ENCODE data around the gene PTPRC.

The PTPRC gene

DNA sequence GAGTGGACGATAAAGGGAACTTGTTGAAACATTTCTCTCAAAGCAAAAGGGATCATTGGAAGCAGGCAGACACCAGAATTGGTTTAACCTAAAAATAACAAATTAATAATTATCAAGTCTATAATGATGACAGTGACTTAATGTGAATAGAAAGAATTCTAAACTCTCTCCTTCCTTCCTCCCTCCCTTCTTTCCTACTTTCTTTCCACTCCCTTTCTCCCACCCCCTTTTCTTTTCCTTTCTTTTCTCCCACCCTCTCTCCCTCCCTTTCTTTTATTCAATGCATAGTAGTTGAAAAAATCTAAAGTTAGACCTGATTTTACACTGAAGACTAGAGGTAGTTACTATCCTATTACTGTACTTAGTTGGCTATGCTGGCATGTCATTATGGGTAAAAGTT, 55.7 kb downstream of the PTPRC start:
- FAIRE-seq = no peak
- DNase-seq (ENCODE audit: insufficient read length, low spot score) = no peak

DNA sequence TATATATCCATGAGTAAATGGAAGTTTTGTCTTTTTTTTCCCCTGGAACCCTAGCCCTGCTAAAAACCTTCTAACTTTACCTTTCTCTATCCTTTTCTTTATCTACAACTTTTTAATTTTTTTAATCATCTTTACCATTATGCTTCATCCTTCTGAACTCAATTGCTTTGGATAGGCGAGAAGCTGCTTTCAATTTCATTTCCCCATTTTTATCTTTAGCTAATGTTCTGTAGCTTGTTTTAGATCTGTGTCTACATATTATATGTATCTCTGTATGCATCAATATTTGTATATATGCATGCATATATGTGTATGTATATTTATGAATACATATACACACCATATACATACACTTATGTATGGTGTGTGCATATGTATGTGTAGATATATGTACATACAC, 57.4 kb downstream of the PTPRC start:
- no peak for FAIRE-seq
- no peak for DNase-seq (ENCODE audit: insufficient read length, low spot score)

DNA sequence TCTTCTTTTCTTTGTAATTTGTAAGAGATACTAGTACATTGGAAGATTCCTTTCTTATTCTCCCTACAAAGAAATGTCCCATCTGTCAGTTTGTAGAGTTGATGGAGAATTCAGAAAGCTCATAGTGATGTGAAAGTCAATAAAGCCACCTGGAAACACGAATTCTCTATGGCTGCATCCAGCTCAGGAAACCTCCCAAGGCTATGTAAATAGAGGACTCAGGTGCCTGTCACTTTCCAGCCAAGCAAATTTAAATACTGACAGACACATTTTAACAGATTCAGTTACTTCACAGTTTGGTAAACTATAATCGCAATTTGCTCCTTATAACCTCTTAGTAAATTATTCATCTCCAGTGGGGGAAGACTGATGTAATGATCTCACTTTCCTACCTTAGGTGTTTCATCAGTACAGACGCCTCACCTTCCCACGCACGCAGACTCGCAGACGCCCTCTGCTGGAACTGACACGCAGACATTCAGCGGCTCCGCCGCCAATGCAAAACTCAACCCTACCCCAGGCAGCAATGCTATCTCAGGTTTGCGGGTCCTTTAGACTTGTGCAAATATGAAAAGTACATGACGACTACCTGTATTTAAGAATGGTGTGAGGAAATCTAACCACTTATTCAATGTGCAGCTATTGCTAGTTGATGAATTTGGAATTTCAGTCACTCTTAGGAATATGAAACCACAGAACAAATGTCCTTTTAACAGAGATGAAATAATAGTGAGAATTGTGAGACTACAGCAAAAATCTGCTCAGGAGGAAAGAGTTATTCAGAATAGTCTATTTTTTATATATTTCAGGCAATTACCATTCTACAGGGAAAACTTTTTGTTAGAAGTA, 60.6 kb downstream of the PTPRC start:
- DNase-seq (ENCODE audit: insufficient read length, low spot score) (peak; percentile 26), FAIRE-seq (peak; percentile 36)

DNA sequence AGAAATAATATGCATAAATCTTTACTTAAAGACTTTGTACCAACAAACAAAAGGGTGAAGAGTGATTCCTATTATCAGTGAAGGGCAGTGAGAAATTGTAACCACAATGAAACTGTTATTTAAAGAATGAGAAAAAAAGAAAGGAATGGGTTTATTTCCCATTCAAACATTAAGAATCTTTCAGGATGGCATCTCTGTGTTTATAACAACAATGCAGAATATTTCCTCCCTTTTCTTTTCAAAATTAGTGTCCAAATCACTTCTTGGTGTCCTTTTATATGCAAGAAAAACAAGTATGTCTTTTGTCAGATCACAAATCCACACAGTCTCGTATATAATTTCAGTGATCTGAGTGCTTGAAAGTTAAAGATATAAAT, 61.2 kb downstream of the PTPRC start:
- no peak for FAIRE-seq

DNA sequence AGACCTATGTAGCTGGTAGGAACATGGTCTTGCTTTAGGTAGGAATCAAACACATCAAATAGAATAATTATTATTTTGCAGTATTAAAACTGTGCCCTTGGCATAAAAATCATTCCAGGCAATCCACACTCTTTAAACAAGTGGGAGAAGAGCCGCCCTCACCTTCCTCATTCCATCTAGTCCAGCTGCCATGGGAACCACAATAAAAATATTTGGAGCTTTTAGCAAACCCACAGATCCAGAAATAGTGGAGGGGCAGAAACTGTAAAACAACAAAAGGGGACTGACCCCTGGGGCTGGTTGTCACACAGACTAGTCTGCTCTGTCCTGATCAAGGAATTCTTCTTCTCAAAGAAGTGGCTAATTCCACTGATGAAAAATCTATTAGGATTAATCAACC, 61.6 kb downstream of the PTPRC start:
- DNase-seq (ENCODE audit: insufficient read length, low spot score) = no peak
- no peak for FAIRE-seq

More for the DNA sequence above, 61.2 kb downstream of the PTPRC start:
- no peak for DNase-seq (ENCODE audit: insufficient read length, low spot score)

DNA sequence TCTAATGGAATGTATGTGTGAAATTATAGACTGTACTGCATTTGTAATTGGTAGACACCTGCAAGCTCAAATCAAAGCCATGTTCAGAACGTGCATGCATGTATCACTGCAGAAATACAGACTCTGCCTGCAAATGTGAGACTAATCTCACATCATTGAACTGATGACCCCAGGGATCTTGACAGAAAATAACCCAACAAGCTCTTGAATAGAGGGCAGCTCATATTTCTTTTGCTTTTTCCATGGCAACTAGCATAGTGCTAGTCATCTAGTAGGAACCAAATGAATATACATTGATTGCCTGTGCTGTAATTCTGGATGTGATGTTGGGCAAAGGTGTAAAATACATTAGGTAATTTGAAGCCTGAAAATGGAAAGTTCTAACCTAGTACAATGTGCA, 62.4 kb downstream of the PTPRC start:
- no peak for FAIRE-seq
- DNase-seq (ENCODE audit: insufficient read length, low spot score) = no peak

DNA sequence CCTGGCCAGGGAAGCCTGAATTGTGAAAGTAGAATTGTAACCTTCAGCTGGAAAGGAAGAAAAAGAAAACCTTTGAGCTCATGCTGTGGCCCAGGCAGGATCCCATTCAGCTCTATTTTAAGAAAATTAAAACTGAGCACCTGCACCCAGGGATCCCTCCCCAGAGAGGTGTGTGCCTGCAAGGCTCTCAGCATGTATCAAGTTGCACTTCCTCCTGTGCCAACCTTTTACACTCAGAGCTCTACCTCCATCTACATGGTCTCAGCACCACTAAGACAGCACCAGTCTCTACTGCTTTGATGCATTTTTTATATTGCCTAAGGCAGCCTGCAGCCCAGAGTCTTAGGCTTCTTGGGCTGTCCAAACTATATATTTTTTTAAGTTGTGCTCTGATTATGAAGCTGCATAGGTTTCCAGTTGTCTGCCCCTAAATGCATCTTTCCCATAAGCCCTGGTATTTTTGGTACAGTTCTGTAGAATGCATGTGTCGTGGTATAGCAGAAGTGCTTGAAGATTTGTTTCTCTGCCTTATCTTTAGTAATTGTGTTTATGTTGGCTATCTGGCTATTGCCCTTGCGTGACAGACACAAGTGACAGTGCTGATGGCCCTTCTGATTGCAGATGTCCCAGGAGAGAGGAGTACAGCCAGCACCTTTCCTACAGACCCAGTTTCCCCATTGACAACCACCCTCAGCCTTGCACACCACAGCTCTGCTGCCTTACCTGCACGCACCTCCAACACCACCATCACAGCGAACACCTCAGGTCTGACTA, 63.1 kb downstream of the PTPRC start:
- no peak for FAIRE-seq
- no peak for DNase-seq (ENCODE audit: insufficient read length, low spot score)

DNA sequence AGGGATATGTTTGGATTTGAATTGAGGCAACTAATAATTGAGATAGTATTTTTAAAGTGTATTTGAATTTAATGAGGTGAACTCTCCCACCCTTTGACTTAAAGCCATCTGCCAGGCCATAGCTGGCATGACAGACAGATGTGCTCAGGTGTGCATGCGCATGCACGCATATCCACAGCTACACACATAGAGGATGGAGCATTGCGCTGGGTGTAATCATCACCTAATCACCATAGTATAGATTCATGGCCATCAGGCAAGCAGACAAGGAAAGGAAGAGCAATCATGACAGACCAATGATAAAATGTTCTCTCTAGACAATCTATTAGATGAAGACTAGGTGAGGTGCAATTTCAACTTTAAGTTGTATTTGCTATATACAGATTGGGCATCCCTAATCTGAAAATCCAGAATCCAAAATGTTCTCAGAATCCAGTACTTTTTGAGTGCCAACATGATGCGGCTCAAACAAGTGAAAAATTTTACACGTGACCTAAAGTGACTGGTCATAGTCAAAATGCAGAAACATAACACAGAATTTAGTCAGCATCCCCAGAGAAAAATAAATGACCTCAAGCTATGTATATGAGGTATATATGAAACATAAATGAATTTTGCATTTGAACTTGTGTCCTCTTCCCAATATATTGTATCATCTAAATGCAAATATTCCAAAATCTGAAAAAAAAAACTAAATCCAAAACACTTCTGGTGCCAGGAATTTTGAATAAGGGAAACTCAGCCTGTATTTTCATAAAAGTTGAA, 70.1 kb downstream of the PTPRC start:
- peak; percentile 4 for FAIRE-seq

DNA sequence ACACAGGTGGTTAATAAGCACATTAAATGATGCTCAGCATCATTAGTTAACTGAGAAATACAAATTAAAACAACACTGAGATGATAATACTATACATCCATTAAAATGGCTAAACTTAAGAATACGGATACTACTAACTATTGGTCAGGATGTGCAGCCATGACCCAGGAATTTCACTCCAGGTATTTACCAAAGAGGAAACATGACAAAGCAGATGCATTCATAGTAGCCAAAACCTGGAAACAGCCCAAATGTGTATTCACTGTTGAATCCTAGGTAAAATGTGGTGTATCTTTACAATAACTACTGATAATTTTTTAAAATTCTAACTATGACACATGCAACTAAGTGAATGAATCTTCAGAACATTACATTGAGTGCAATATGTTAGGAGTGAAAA, 73.0 kb downstream of the PTPRC start:
- DNase-seq (ENCODE audit: insufficient read length, low spot score) (no peak), FAIRE-seq (no peak)

More for the DNA sequence above, 70.1 kb downstream of the PTPRC start:
- DNase-seq (ENCODE audit: insufficient read length, low spot score) = no peak

DNA sequence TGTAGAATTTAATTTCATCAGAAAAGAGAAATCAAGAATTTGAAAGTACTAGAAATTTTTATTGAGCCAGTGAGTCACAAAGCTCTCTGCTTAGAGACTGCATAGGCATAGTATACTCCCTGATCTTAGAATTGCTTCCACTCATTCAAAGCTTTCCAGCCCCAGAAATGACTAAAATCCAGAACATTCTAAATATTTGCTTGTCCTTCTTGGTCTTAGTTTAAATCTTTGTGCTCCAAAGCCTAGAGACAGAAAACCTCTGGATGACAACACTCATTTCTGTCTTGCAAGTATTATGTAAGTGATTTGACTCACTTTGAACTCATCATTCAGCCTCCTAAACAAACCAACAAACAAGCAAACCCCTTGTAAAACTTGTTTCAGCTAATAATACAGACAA, 74.2 kb downstream of the PTPRC start:
- DNase-seq (ENCODE audit: insufficient read length, low spot score) (no peak), FAIRE-seq (no peak)

DNA sequence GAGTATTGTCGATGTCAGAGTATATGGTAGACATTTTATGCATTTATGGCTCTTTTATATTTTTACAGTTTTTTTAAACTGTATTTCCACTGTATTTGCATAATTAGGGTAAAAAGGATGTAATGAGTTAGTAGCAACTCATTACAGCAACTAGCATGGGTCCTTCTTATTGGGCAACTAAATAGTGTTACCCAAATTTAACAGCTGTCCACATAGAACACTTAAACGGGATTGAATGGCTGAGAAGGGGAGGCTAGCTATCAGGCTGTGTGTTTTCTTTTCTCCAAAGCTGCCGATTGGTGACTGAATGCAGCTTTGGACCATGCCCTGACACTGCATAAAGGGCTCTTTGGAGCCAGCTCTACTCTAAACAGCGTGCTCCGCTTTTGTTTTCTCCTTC, 75.4 kb downstream of the PTPRC start:
- DNase-seq (ENCODE audit: insufficient read length, low spot score) (no peak), FAIRE-seq (no peak)

DNA sequence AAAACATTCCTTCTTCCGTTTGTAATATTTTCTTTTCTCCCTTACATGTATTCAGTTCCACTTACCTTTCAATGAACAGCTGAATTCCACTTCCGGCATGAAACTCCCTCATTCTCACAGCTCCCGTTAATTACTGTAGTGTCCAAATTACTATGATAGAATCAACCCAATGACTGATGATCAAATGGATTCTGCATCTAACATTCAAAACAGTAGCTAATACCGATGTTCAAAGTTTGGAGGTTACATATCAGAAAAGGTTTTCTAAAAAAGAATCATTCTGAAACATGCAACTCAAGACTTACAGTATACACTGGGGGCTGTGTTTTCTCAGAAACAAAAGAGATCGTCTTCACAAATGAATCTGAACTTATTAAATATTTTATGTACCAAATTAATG, 77.2 kb downstream of the PTPRC start:
- no peak for DNase-seq (ENCODE audit: insufficient read length, low spot score)
- FAIRE-seq = no peak

DNA sequence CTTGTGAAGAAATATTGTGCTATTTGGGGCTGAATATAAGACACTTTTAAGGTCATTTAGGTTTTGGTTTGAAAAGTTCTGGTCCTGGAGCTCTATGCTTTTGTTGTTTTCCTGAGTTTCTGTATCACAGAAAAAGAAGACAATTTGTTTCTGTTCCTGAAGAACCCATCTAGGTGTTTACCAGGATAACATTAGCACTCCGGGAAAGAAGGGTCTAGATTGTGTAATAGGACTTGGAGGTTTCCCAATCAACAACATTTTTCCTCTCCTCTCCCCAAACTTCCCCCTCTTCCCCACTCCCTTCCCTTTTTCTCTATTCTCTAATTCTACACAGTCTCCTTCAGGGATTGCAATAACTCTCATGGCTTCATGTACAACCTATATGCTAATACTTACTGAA, 78.7 kb downstream of the PTPRC start:
- FAIRE-seq (no peak), DNase-seq (ENCODE audit: insufficient read length, low spot score) (no peak)

DNA sequence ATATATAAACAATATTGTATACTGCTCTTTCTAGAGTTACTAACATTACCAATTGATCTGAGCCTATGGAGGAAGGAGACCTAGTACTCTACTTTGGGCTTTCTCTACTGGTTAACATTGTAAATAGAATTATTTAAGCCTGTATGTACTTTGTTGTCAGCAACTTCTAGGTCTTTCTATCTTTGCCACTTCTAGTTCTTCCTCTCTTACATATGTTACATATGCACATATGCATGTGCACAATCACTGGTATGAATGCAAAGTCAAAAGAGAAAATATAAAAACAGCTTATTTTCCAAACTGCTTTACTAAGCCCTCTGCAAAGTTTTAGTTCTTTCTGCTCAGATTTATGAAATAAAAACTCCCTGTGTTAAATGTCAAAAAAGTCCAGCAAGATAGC, 84.3 kb downstream of the PTPRC start:
- no peak for FAIRE-seq
- no peak for DNase-seq (ENCODE audit: insufficient read length, low spot score)

DNA sequence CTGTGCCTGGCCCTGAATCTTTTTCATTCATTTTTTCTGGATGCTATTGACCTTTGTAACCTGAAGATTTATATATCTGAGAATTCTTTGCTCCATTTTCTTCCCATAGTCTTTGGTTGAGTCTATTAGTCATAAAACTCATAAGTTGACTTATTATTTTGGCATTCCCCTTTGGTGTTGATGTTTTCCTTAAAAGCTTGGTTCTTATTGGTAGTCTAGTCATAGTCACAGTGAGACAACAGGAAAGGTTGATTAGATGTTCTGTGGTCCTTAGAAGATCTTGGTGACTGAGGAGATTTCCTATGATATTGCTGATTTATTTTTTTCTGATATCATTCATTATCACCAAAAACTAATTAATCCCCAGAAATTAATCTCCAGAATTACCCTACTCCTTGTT, 86.2 kb downstream of the PTPRC start:
- FAIRE-seq = no peak
- no peak for DNase-seq (ENCODE audit: insufficient read length, low spot score)

DNA sequence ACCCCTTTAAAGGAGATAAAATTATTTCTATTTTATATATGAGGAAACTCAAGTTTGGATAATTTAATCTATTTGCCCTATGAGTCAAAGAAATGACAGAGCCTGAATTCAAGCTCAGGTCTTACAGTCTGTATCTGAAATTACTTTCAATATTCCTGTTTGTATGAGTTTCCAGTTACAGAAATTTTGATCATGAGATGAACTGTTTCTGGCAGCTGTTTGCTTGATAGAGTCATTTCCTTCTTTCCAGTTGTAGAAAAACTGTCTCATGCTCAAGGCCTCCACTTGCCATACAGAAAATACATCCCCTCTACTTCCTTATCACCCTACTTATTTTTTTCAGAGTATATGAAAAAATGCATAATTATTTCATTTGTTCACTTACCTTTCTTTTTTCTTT, 87.6 kb downstream of the PTPRC start:
- no peak for FAIRE-seq
- no peak for DNase-seq (ENCODE audit: insufficient read length, low spot score)

DNA sequence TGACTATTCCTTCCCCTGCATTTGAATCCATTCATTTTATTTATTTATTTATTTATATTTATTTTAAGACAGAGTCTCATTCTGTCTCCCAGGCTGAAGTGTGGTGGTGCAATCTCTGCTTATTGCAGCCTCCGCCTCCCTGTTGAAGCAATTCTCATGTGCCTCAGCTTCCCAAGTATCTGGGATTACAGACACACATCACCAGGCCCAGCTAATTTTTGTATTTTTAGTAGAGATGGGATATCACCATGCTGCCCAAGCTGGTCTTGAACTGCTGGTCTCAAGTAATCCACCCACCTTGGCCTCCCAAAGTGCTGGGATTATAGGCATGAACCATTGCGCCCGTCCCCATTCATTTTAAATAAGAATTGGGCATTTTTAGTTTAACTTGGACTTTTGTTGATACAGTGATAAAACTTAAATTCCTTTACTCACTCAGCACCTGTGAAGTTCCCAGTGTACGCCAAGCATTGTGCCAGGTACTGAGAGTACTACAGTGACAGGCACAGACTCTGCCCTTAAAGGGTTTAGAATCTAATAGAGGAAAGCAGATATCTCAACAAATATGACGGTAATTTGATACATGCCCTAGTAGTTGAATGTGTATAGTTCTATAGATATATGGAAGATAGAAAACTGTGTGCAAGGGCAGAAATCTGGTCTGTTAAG, 90.5 kb downstream of the PTPRC start:
- FAIRE-seq (no peak), DNase-seq (ENCODE audit: insufficient read length, low spot score) (no peak)

DNA sequence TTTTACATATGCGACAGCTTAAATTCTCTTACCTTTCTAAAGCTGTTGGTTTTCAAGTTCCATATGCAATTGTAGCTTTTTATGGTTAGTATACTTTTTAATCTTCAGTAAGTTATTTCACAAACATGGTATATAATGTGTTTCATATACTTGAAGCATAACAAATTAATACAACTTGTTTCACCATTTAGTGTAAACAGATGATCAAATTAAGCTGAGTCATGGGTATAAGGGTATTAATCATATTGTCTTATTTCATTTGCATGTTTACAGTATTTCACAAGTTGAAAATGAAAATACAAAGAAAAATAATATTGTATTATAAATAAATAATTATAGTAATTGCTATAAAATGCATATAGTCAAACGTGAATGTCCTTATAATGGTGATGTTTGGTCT, 92.1 kb downstream of the PTPRC start:
- FAIRE-seq = no peak
- no peak for DNase-seq (ENCODE audit: insufficient read length, low spot score)

DNA sequence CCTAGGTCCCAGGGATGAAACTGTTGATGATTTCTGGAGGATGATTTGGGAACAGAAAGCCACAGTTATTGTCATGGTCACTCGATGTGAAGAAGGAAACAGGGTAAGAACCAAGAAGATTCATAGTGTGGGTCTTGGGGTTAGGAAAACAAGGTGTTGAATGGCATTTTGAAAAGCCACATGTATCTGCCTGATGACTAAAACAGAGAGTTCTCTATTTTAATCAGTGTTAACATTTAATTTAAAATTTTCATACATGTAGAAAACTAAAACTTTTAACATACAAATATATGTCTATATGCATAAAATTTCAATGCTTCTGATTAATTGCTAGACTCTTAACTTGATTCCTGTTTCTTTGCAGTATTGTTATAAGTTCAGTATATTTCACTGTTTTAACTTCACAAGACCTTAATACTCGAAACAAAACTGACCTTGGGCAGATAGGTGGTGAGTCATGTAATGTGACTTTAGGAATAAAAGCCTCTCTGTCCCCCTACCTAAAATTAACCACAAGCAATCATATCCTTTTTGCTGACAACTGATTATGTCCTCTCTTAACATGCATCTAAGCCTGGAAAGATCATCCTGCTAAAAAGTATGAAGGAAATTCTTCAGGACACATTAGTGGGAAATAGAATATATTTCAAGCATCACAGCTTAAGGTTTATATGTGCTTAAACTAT, 95.6 kb downstream of the PTPRC start:
- no peak for DNase-seq (ENCODE audit: insufficient read length, low spot score)
- FAIRE-seq = no peak

DNA sequence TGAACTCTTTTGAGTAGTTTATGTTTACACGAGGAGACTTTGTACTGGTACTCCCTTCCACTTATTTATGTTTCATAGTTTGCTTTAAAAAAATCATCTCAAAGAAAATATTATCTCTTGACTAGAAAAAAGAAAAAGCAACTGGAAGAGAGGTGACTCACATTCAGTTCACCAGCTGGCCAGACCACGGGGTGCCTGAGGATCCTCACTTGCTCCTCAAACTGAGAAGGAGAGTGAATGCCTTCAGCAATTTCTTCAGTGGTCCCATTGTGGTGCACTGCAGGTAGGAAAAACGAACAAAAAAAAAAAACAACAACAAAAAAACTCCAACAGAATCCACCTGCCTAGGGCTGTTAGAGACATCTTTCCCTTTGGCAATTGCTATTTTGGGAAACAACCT, 102.9 kb downstream of the PTPRC start:
- DNase-seq (ENCODE audit: insufficient read length, low spot score) = no peak
- no peak for FAIRE-seq

All from HTR-8/SVneo (cell line).